ENCODE results near the gene PROB1.

The PROB1 gene

GRCh38 chr5:139341689-139342422 lies 53.0 kb downstream of the PROB1 start, which contains the start of gene PAIP2:
PAIP2 (plus strand) TSS chr5:139341854; CDS start chr5:139363785, 21,931 bp downstream.
- DNase-seq (ENCODE audit: low read depth, low spot score) = peak; percentile 100

GRCh38 chr5:139341187-139341688 lies 53.7 kb downstream of the PROB1 start:
- no peak for DNase-seq (ENCODE audit: low read depth, low spot score)
